BLaER1 treated with 17β-estradiol and CSF1 and Interleukin-3, amounts not matched to agents 10 nM and 100 nM (cell line): ENCODE measurements around the gene FUT2.
A peak's percentile ranks its signal among the peaks of the same experiment; 100 is the strongest.
"Not testable (repeated sequence)": the region's sequence is repeated elsewhere in the genome, so short reads cannot be mapped to it uniquely, and the experiment has no call there.

Experiments
- H3K27ac ChIP-seq, 11 experiments: shearing (Covaris generic); formaldehyde crosslinking; 2 replicates each; pipeline ENCODE4 v1.8.1; 2022
- H3K27me3 ChIP-seq, 11 experiments: shearing (Covaris generic); formaldehyde crosslinking; 2 replicates each; pipeline ENCODE4 v1.8.1; 2022
- H3K36me3 ChIP-seq, 11 experiments: shearing (Covaris generic); formaldehyde crosslinking; 2 replicates each; pipeline ENCODE4 v1.8.1; 2022
- H3K4me1 ChIP-seq, 10 experiments: shearing (Covaris generic); formaldehyde crosslinking; 2 replicates each; pipeline ENCODE4 v1.8.1; 2022
- H3K4me2 ChIP-seq, 11 experiments: shearing (Covaris generic); formaldehyde crosslinking; 2 replicates each; pipeline ENCODE4 v1.8.1; 2022
- H3K4me3 ChIP-seq, 10 experiments: shearing (Covaris generic); formaldehyde crosslinking; 2 replicates each; pipeline ENCODE4 v1.8.1; 2022
- H3K9ac ChIP-seq, 11 experiments: shearing (Covaris generic); formaldehyde crosslinking; 2 replicates each; pipeline ENCODE4 v1.8.1; 2022
- H3K9me3 ChIP-seq, 11 experiments: shearing (Covaris generic); formaldehyde crosslinking; replicated peaks in 1 of 11; 2 replicates each; pipeline ENCODE4 v1.8.1; 2022
- H4K20me1 ChIP-seq, 11 experiments: shearing (Covaris generic); formaldehyde crosslinking; 2 replicates each; pipeline ENCODE4 v1.8.1; 2022
- Cebpa-rat ChIP-seq, 11 experiments: shearing (Covaris generic); IDR thresholded peaks; 2 replicates each; pipeline ENCODE4 v1.8.1; 2022

The FUT2 gene

GRCh38 chr19:48674921-48675824, 20.6 kb upstream of the FUT2 start:
- Histone ChIP-seq H3K4me2 (peak overlapping the region; percentile 6 to 77 (median 45); a peak in 21 of 22 replicates), H3K4me1 (peaks cover 12 to 50% (median 32%) of the 10 kb centered on the region in 10 experiments), H3K27me3 (no peaks in the 10 kb centered on the region), H3K4me3 (no peak overlapping the region), H4K20me1 (no peaks in the 10 kb centered on the region), H3K36me3 (no peaks in the 10 kb centered on the region), H3K9ac (peak overlapping the region in 7 of 11 experiments; percentile 10 to 54 (median 41); a peak in 10 of 22 replicates), H3K9me3 (no peaks in the 10 kb centered on the region), H3K27ac (peak overlapping the region in 10 of 11 experiments; percentile 5 to 54 (median 31); a peak in 15 of 22 replicates)
- no peak for TF ChIP-seq Cebpa-rat (IDR thresholded peaks at IDR 0.05)

GRCh38 chr19:48676487-48676886, 19.3 kb upstream of the FUT2 start:
- no peak overlapping the region; a peak in 1 of 22 replicates for H3K4me2 ChIP-seq
- no peak overlapping the region; a peak in 1 of 22 replicates for H3K9ac ChIP-seq
- TF ChIP-seq Cebpa-rat (IDR thresholded peaks at IDR 0.05), result no peak
- H3K4me3 ChIP-seq, result no peak overlapping the region
- no peaks in the 10 kb centered on the region for H3K36me3 ChIP-seq
- no peaks in the 10 kb centered on the region for H3K9me3 ChIP-seq
- no peaks in the 10 kb centered on the region; a peak in 1 of 22 replicates for H4K20me1 ChIP-seq
- peaks cover 25 to 64% (median 45%) of the 10 kb centered on the region in 10 experiments for H3K4me1 ChIP-seq
- H3K27ac ChIP-seq, result no peak overlapping the region
- H3K27me3 ChIP-seq, result no peaks in the 10 kb centered on the region

- Histone ChIP-seq H3K9ac (no peak overlapping the region; a peak in 1 of 22 replicates), H3K4me1 (peaks cover 29 to 67% (median 48%) of the 10 kb centered on the region in 10 experiments), H3K27me3 (no peaks in the 10 kb centered on the region)
Observed at GRCh38 chr19:48676887-48677286, 18.9 kb upstream of the FUT2 start.

GRCh38 chr19:48678201-48678600, 17.6 kb upstream of the FUT2 start:
- no peak overlapping the region for H3K4me3 ChIP-seq
- peak overlapping the region in 8 of 11 experiments; percentile 3 to 51 (median 30); a peak in 9 of 22 replicates for H3K4me2 ChIP-seq
- H3K4me1 ChIP-seq, result peaks cover 36 to 74% (median 59%) of the 10 kb centered on the region in 10 experiments
- no peak for TF ChIP-seq Cebpa-rat (IDR thresholded peaks at IDR 0.05)
- H3K27ac ChIP-seq, result no peak overlapping the region
- no peak overlapping the region for H3K9ac ChIP-seq
- H3K36me3 ChIP-seq, result no peaks in the 10 kb centered on the region
- no peaks in the 10 kb centered on the region; a peak in 1 of 22 replicates for H4K20me1 ChIP-seq
- no peaks in the 10 kb centered on the region for H3K27me3 ChIP-seq
- H3K9me3 ChIP-seq, result no peaks in the 10 kb centered on the region

More at GRCh38 chr19:48676887-48677286, 18.9 kb upstream of the FUT2 start:
- H3K4me2 ChIP-seq, result no peak overlapping the region; a peak in 1 of 22 replicates
- H3K27ac ChIP-seq, result no peak overlapping the region
- no peak overlapping the region for H3K4me3 ChIP-seq
- H3K36me3 ChIP-seq, result no peaks in the 10 kb centered on the region
- no peaks in the 10 kb centered on the region; a peak in 1 of 22 replicates for H4K20me1 ChIP-seq
- H3K9me3 ChIP-seq, result no peaks in the 10 kb centered on the region
- peak in 1 of 11 experiments; percentile 29; a peak in 1 of 22 replicates for TF ChIP-seq Cebpa-rat (IDR thresholded peaks at IDR 0.05)

GRCh38 chr19:48680006-48680405, 15.8 kb upstream of the FUT2 start:
- H4K20me1 ChIP-seq, H3K9ac ChIP-seq, H3K4me3 ChIP-seq, H3K9me3 ChIP-seq, H3K36me3 ChIP-seq, H3K27me3 ChIP-seq: not testable (repeated sequence)
- peaks cover 38 to 79% (median 61%) of the 10 kb centered on the region in 10 experiments for H3K4me1 ChIP-seq
- H3K27ac ChIP-seq, result peak overlapping the region in 1 of 11 experiments; percentile 79; a peak in 1 of 22 replicates
- peak overlapping the region; percentile 80 to 98 (median 92); a peak in 20 of 22 replicates for H3K4me2 ChIP-seq

- H3K9me3 ChIP-seq, result no peaks in the 10 kb centered on the region
- no peaks in the 10 kb centered on the region for H3K36me3 ChIP-seq
- no peaks in the 10 kb centered on the region for H3K27me3 ChIP-seq
- TF ChIP-seq Cebpa-rat (IDR thresholded peaks at IDR 0.05), result no peak
- peaks cover 32 to 79% (median 60%) of the 10 kb centered on the region in 10 experiments for H3K4me1 ChIP-seq
- peak overlapping the region in 2 of 10 experiments; percentile 15 to 19; a peak in 2 of 20 replicates for H3K4me3 ChIP-seq
- peak overlapping the region; percentile 80 to 98 (median 92) for H3K4me2 ChIP-seq
- H3K27ac ChIP-seq, result peak overlapping the region; percentile 52 to 79 (median 65); a peak in 20 of 22 replicates
- H4K20me1 ChIP-seq, result no peaks in the 10 kb centered on the region; a peak in 1 of 22 replicates
- peak overlapping the region; percentile 20 to 65 (median 52); a peak in 16 of 22 replicates for H3K9ac ChIP-seq
Observed at GRCh38 chr19:48680436-48681126, 15.2 kb upstream of the FUT2 start.

- no peak for TF ChIP-seq Cebpa-rat (IDR thresholded peaks at IDR 0.05)
- no peaks in the 10 kb centered on the region for H3K9me3 ChIP-seq
- H3K4me2 ChIP-seq, result peak overlapping the region; percentile 80 to 98 (median 92)
- no peaks in the 10 kb centered on the region; a peak in 1 of 22 replicates for H4K20me1 ChIP-seq
- peak overlapping the region; percentile 20 to 65 (median 52); a peak in 18 of 22 replicates for H3K9ac ChIP-seq
- peaks cover 30 to 82% (median 61%) of the 10 kb centered on the region in 10 experiments for H3K4me1 ChIP-seq
- H3K27ac ChIP-seq, result peak overlapping the region; percentile 52 to 79 (median 65); a peak in 20 of 22 replicates
- no peaks in the 10 kb centered on the region for H3K36me3 ChIP-seq
- no peaks in the 10 kb centered on the region for H3K27me3 ChIP-seq
- 0 out of 20 replicates have a peak overlapping the region, but pooled peaks of 1 of the 10 experiments have one; percentile 19 for H3K4me3 ChIP-seq
Observed at GRCh38 chr19:48681127-48681470, 14.7 kb upstream of the FUT2 start.

- no peak overlapping the region; a peak in 1 of 22 replicates for H3K27ac ChIP-seq
- peak overlapping the region in 2 of 10 experiments; percentile 33 to 41; a peak in 2 of 20 replicates for H3K4me3 ChIP-seq
- peak overlapping the region in 4 of 11 experiments; percentile 10 to 38 (median 18); a peak in 3 of 22 replicates for H3K9ac ChIP-seq
- peaks cover 0 to 3% (median 0%) of the 10 kb centered on the region in 11 experiments; a peak in 1 of 22 replicates for H3K9me3 ChIP-seq
- no peaks in the 10 kb centered on the region for H3K27me3 ChIP-seq
- H3K36me3 ChIP-seq, result no peaks in the 10 kb centered on the region
- H3K4me1 ChIP-seq, result peaks cover 30 to 91% (median 72%) of the 10 kb centered on the region in 10 experiments
- peak overlapping the region; percentile 51 to 98 (median 80) for H3K4me2 ChIP-seq
- H4K20me1 ChIP-seq, result no peaks in the 10 kb centered on the region; a peak in 1 of 22 replicates
- no peak for TF ChIP-seq Cebpa-rat (IDR thresholded peaks at IDR 0.05)
Observed at GRCh38 chr19:48683349-48683748, 12.4 kb upstream of the FUT2 start.
